GM12878 (cell line): ENCODE results near the gene ENAH. TPM values are rescaled to one million over a fixed set of nuclear protein-coding genes. Genes with fewer than 3 reads are reported as not detected.

Source experiments
- ATAC-seq: fragments of 200-7000 bp; cut with Tn5 transposase; 3 replicates; pipeline ENCODE4 v1.9.1; 2020; ENCODE audit warnings: mild to moderate bottlenecking, moderate library complexity
- BruUV-seq: library from RNA; stranded (reverse); fragments of 400-500 nt; replicated peaks from 2 replicates; lab custom pipeline; 2021; lab: Mats Ljungman, UMichigan
- CTCF ChIA-PET: fragments of 300-600 bp; sonication (Branson Sonifier 250); formaldehyde crosslinking; extraction: SDS; loops from one replicate; lab custom pipeline; 2021; ENCODE audit warnings: inconsistent platforms; lab: Yijun Ruan, JAX
- POLR2A ChIA-PET: fragments of 350-600 bp; formaldehyde crosslinking; extraction: SDS; loops from one replicate; lab custom pipeline; 2021; ENCODE audit warnings: inconsistent platforms; lab: Charles Lee
- RAD21 ChIA-PET: fragments of 300-600 bp; sonication (Branson Sonifier 250); formaldehyde crosslinking; loops from one replicate; lab custom pipeline; 2023; ENCODE audit warnings: antibody characterized with exemption; ENCODE audit not compliant: unreplicated experiment; lab: Charles Lee
- SMC1A ChIA-PET: fragments of 300-600 bp; sonication (Branson Sonifier 250); formaldehyde crosslinking; loops from one replicate; lab custom pipeline; 2023; ENCODE audit not compliant: unreplicated experiment, uncharacterized antibody; lab: Charles Lee
- DNase-seq: peaks from one replicate; pipeline ENCODE4 v3.0.0-alpha.2; 2011; ENCODE audit warnings: low read depth, low spot score
- FAIRE-seq: peaks from 3 replicates; lab custom pipeline; 2011; peaks lifted over from hg19 to GRCh38; lab: Jason Lieb, UNC
- H2AFZ ChIP-seq: 2 replicates; pipeline ENCODE4 v1.6.0; 2011; ENCODE audit warnings: low read depth, low read length, control low read depth; ENCODE audit not compliant: control insufficient read depth
- H3K27ac ChIP-seq: 2 replicates; pipeline ENCODE4 v1.5.1; 2011; ENCODE audit warnings: control low read depth; ENCODE audit not compliant: control insufficient read depth, insufficient read depth
- H3K27me3 ChIP-seq, 2 experiments: replicated peaks in 1 of 2; 2 replicates each; pipeline versions ENCODE4 v1.6.0 to v1.6.1; 2011; ENCODE audit warnings: low read length in 1 of 2; ENCODE audit not compliant: control insufficient read depth in 2 of 2, insufficient read depth in 2 of 2
- H3K36me3 ChIP-seq, 2 experiments: 2 replicates each; pipeline ENCODE4 v1.5.1; 2011; ENCODE audit warnings: low read length in 1 of 2; ENCODE audit not compliant: control insufficient read depth in 2 of 2, insufficient read depth in 2 of 2
- H3K4me1 ChIP-seq: 2 replicates; pipeline ENCODE4 v1.6.1; 2011; ENCODE audit warnings: mild to moderate bottlenecking, low read length, moderate library complexity, mixed read lengths; ENCODE audit not compliant: control insufficient read depth, insufficient read depth
- H3K4me2 ChIP-seq: 2 replicates; pipeline ENCODE4 v1.6.0; 2011; ENCODE audit warnings: control low read depth; ENCODE audit not compliant: control insufficient read depth, insufficient read depth
- H3K4me3 ChIP-seq: fragments of 200-600 bp; sonication (generic); 2 replicates; pipeline ENCODE4 v1.5.1; 2016
- H3K79me2 ChIP-seq: 2 replicates; pipeline ENCODE4 v1.6.0; 2011; ENCODE audit warnings: low read length; ENCODE audit not compliant: control insufficient read depth, insufficient read depth
- H3K9ac ChIP-seq: 2 replicates; pipeline ENCODE4 v1.8.0; 2011; ENCODE audit warnings: low read length, control low read depth, mixed read lengths; ENCODE audit not compliant: control insufficient read depth, insufficient read depth
- H3K9me3 ChIP-seq: replicated peaks from 3 replicates; pipeline ENCODE4 v1.5.1; 2011; ENCODE audit warnings: mild to moderate bottlenecking, low read length; ENCODE audit not compliant: control insufficient read depth, insufficient read depth
- H4K20me1 ChIP-seq: 2 replicates; pipeline ENCODE4 v1.6.0; 2011; ENCODE audit not compliant: control insufficient read depth, insufficient read depth
- ATF2 ChIP-seq: IDR thresholded peaks from 2 replicates; pipeline ENCODE4 v1.6.1; 2012; ENCODE audit warnings: low read length, inconsistent platforms
- ATF3 ChIP-seq: IDR thresholded peaks from 2 replicates; pipeline ENCODE4 v1.6.1; 2011; ENCODE audit warnings: low read depth, mild to moderate bottlenecking, low read length, moderate library complexity, borderline replicate concordance; ENCODE audit errors: extremely low read depth
- CREM ChIP-seq: IDR thresholded peaks from 2 replicates; pipeline ENCODE4 v1.6.1; 2014; ENCODE audit warnings: antibody characterized with exemption, low read depth
- EP300 ChIP-seq, 2 experiments: fragments of 150-350 bp in 1 of 2; IDR thresholded peaks; 2 replicates each; pipeline ENCODE4 v1.6.1; 2011 to 2012; ENCODE audit warnings: low read depth in 2 of 2, low read length in 2 of 2, borderline replicate concordance in 1 of 2, improper control_type of control experiment in 1 of 2, inconsistent platforms in 1 of 2; ENCODE audit not compliant: control insufficient read depth in 1 of 2
- HCFC1 ChIP-seq: fragments of 150-350 bp; IDR thresholded peaks from 2 replicates; pipeline ENCODE4 v1.6.1; 2014; ENCODE audit warnings: low read length
- HDGF ChIP-seq: fragments of 450-650 bp; IDR thresholded peaks from 2 replicates; pipeline ENCODE4 v1.6.1; 2016; ENCODE audit warnings: antibody characterized with exemption
- KLF5 ChIP-seq: fragments of 450-650 bp; IDR thresholded peaks from 2 replicates; pipeline ENCODE4 v1.6.1; 2014; ENCODE audit warnings: mild to moderate bottlenecking; ENCODE audit not compliant: partially characterized antibody
- RAD51 ChIP-seq: fragments of 450-650 bp; IDR thresholded peaks from 2 replicates; pipeline ENCODE4 v1.6.1; 2016; ENCODE audit warnings: moderate library complexity, mild to moderate bottlenecking, inconsistent platforms
- RB1 ChIP-seq: fragments of 450-650 bp; formaldehyde crosslinking; IDR thresholded peaks from 2 replicates; pipeline ENCODE4 v1.6.1; 2017; ENCODE audit warnings: mild to moderate bottlenecking, borderline replicate concordance
- SMC3 ChIP-seq: IDR thresholded peaks from 2 replicates; pipeline ENCODE4 v1.6.1; 2011; ENCODE audit warnings: low read length, improper control_type of control experiment, borderline replicate concordance
- SP1 ChIP-seq: IDR thresholded peaks from one replicate; pipeline ENCODE4 v1.6.1; 2011; ENCODE audit warnings: low read depth, low read length
- SUZ12 ChIP-seq: fragments of 200-600 bp; sonication (generic); IDR thresholded peaks from one replicate; pipeline ENCODE4 v1.6.1; 2018; ENCODE audit warnings: antibody characterized with exemption, mild to moderate bottlenecking; ENCODE audit not compliant: unreplicated experiment
- TARDBP ChIP-seq: IDR thresholded peaks from 2 replicates; pipeline ENCODE4 v1.6.1; 2016; ENCODE audit warnings: borderline replicate concordance
- YY1 ChIP-seq: IDR thresholded peaks from 2 replicates; pipeline ENCODE4 v1.6.1; 2011; ENCODE audit warnings: low read depth, mild to moderate bottlenecking, low read length
- ZBTB11 ChIP-seq: fragments of 450-650 bp; formaldehyde crosslinking; IDR thresholded peaks from 2 replicates; pipeline ENCODE4 v1.5.0; 2022; ENCODE audit warnings: mild to moderate bottlenecking, missing genetic modification characterization
- ZBTB4 ChIP-seq: fragments of 450-650 bp; formaldehyde crosslinking; IDR thresholded peaks from 2 replicates; pipeline ENCODE4 v1.4.0; 2022; ENCODE audit warnings: mild to moderate bottlenecking, moderate library complexity
- WGBS: methylation state at CpG from one replicate; pipeline ENCODE4 v1.1.6; 2016; ENCODE audit warnings: low lambda C conversion rate; ENCODE audit not compliant: insufficient replicate concordance, insufficient coverage; ENCODE audit errors: missing lambda C conversion rate; 5-methylcytosine and 5-hydroxymethylcytosine counted together
- in situ Hi-C: fragments of 300-500 bp; cut with MboI; formaldehyde crosslinking; loops from 9 replicates; pipeline ENCODE4 v1.14.3; 2018; ENCODE audit warnings: mixed read lengths
- intact Hi-C: fragments of 100-400 bp; cut with micrococcal nuclease; formaldehyde crosslinking; loops from one replicate; pipeline ENCODE4 v1.14.2; 2022; ENCODE audit not compliant: unreplicated experiment
- polyA plus RNA-seq, 11 experiments: library from polyadenylated mRNA; depleted of rRNA in 4 of 11; unstranded in 6 of 11; stranded (reverse) in 5 of 11; fragments of >200 nt; fragmentation: Nextera tagmentation in 4 of 11; fragmentation: Illumina TruSeq in 1 of 11; extraction: Ambion mirVana in 4 of 11; extraction: Trizol in 1 of 11; gene quantifications; 1 replicate in 1 of 11; 2 replicates in 10 of 11; pipeline versions ENCODE4 v1.2.1 to v1.2.3, GENCODE V29; 2011 to 2016; ENCODE audit warnings: inconsistent platforms in 2 of 11, missing spikeins in 2 of 11, low read depth in 1 of 11
- total RNA-seq, 4 experiments: library from RNA; depleted of rRNA in 3 of 4; stranded (reverse); fragments of >200 nt in 3 of 4; fragmentation: Illumina TruSeq in 1 of 4; extraction: Trizol in 1 of 4; gene quantifications; 2 replicates each; pipeline versions ENCODE4 v1.2.1 to v1.2.3, GENCODE V29; 2013 to 2021

The ENAH gene
- total and polyA plus RNA-seq, 10 of the 15 experiments (the other 5 are each of a cell fraction or from before 2014, with no cell fraction given), result under 0.01 to 0.62 (median 0.06) TPM; not detected in 5

- WGBS, result 18% methylated on average over 2 of the region's 2 CpGs
- no peaks in the 10 kb centered on the region for H3K9me3 ChIP-seq
- H3K9ac ChIP-seq, result no peak overlapping the region
- FAIRE-seq (no peak), ATAC-seq (no peak), DNase-seq (no peak)
- H3K27me3 ChIP-seq, result no peaks in the 10 kb centered on the region
- no peak overlapping the region for H2AFZ ChIP-seq
- CTCF ChIA-PET, result no interaction called here
- no peak overlapping the region for H3K4me3 ChIP-seq
- H3K36me3 ChIP-seq, result no peaks in the 10 kb centered on the region
- no TSS peak for BruUV-seq
- H3K4me1 ChIP-seq, result no peaks in the 10 kb centered on the region
- no peaks in the 10 kb centered on the region for H3K79me2 ChIP-seq
- H4K20me1 ChIP-seq, result no peaks in the 10 kb centered on the region
- RAD21 ChIA-PET, result no interaction called here
- in situ Hi-C loops (no loop called here), intact Hi-C loops (no loop called here)
- POLR2A ChIA-PET, result no interaction called here
- no peak overlapping the region for H3K27ac ChIP-seq
- SMC1A ChIA-PET, result interaction anchor here (0.8 to 1.9 kb wide), 2 partner anchors 11 to 110 kb away, joined by 3 to 5 read pairs; no protein-coding TSS in a partner anchor
- H3K4me2 ChIP-seq, result no peak overlapping the region
- TF ChIP-seq ZBTB4 (no peak), SP1 (no peak), ZBTB11 (no peak), ATF2 (no peak), SUZ12 (no peak), RB1 (no peak), YY1 (no peak), TARDBP (no peak), RAD51 (no peak), CREM (no peak), HCFC1 (no peak), EP300 (IDR thresholded peaks at IDR 0.05; ENCODE audit: borderline replicate concordance in 1 of 2, control insufficient read depth in 1 of 2, low read depth in 2 of 2, low read length in 2 of 2) (no peak), ATF3 (no peak), SMC3 (no peak), HDGF (no peak), KLF5 (no peak)
Measured at GRCh38 chr1:225674381-225674780, 21.5 kb upstream of the ENAH start.
